CD4-positive, alpha-beta T cell treated with Interleukin-6 for 4 hours (primary cell): ENCODE results near the gene BCL2L2.

Source experiments
- DNase-seq: peaks from one replicate; pipeline ENCODE4 v3.0.0-alpha.2; 2020; ENCODE audit warnings: mixed read lengths

The BCL2L2 gene

GRCh38 chr14:23357261-23357660 is 50.6 kb downstream of the BCL2L2 start:
- no peak for DNase-seq

- DNase-seq, result no peak
These were observed 51.4 kb downstream of the BCL2L2 start for GRCh38 chr14:23358042-23358441.

GRCh38 chr14:23358553-23359166 is 52.0 kb downstream of the BCL2L2 start:
- DNase-seq, result no peak

GRCh38 chr14:23359167-23359626 is 52.6 kb downstream of the BCL2L2 start:
- DNase-seq, result no peak

- no peak for DNase-seq
These were observed 53.3 kb downstream of the BCL2L2 start for GRCh38 chr14:23359722-23360447.

GRCh38 chr14:23360496-23360895 is 53.9 kb downstream of the BCL2L2 start:
- DNase-seq, result no peak

GRCh38 chr14:23361320-23361719 is 54.7 kb downstream of the BCL2L2 start:
- no peak for DNase-seq
